ENCODE data around the gene KDM4C. TPM values are rescaled to one million over a fixed set of nuclear protein-coding genes. Genes with fewer than 3 reads are reported as not detected.

KDM4C gene
- total and polyA plus RNA-seq, 2 of the 13 experiments (the other 11 are each of a cell fraction or from before 2014, with no cell fraction given), result 19.4 to 23.6 TPM

GRCh38 chr9:6757132-6757455 is 679 bp upstream of the KDM4C start (continued):
- TF ChIP-seq CBX5 (CRISPR knock-in tag; IDR thresholded peaks at IDR 0.05; ENCODE audit: borderline replicate concordance) (0 out of 2 replicates have a peak, but pooled peaks have one; percentile 11), SOX13 (IDR thresholded peaks at IDR 0.05) (no peak), SOX13 (CRISPR knock-in tag; conservative IDR thresholded peaks at IDR 0.05 in 1 of 2, IDR thresholded peaks at IDR 0.05 in 1 of 2) (no peak), ZNF33B (CRISPR knock-in tag; IDR thresholded peaks at IDR 0.05) (no peak), ZBTB25 (CRISPR knock-in tag; IDR thresholded peaks at IDR 0.05) (no peak), ZKSCAN1 (IDR thresholded peaks at IDR 0.05; ENCODE audit: low read length) (0 out of 2 replicates have a peak, but pooled peaks have one; percentile 1), ZC3H13 (CRISPR knock-in tag; IDR thresholded peaks at IDR 0.05) (0 out of 2 replicates have a peak, but pooled peaks have one; percentile 84), HES4 (CRISPR knock-in tag; IDR thresholded peaks at IDR 0.05; ENCODE audit: borderline replicate concordance) (no peak), ZBTB1 (CRISPR knock-in tag; IDR thresholded peaks at IDR 0.05; ENCODE audit: borderline replicate concordance) (no peak), SMARCE1 (IDR thresholded peaks at IDR 0.05; ENCODE audit: borderline replicate concordance) (no peak), ARID5B (CRISPR knock-in tag; IDR thresholded peaks at IDR 0.05) (no peak), ELF3 (CRISPR knock-in tag; IDR thresholded peaks at IDR 0.05) (no peak), ZC3H4 (CRISPR knock-in tag; IDR thresholded peaks at IDR 0.05; ENCODE audit: borderline replicate concordance) (0 out of 2 replicates have a peak, but pooled peaks have one; percentile 36), ZNF441 (CRISPR knock-in tag; IDR thresholded peaks at IDR 0.05; ENCODE audit: borderline replicate concordance) (no peak), NRL (CRISPR knock-in tag; IDR thresholded peaks at IDR 0.05; ENCODE audit: borderline replicate concordance) (no peak), FOSL2 (CRISPR knock-in tag; IDR thresholded peaks at IDR 0.05) (peak; percentile 61), FOXK2 (IDR thresholded peaks at IDR 0.05) (peak; percentile 59; the same call in 1 of the 2 replicates), FOXP1 (IDR thresholded peaks at IDR 0.05) (no peak), FOXP1 (CRISPR knock-in tag; IDR thresholded peaks at IDR 0.05) (no peak), GLI4 (CRISPR knock-in tag; IDR thresholded peaks at IDR 0.05; ENCODE audit: borderline replicate concordance) (no peak), PCBP1 (IDR thresholded peaks at IDR 0.05; ENCODE audit: borderline replicate concordance, low read depth, low read length) (0 out of 2 replicates have a peak, but pooled peaks have one; percentile 23), SKIL (CRISPR knock-in tag; IDR thresholded peaks at IDR 0.05; ENCODE audit: borderline replicate concordance) (0 out of 2 replicates have a peak, but pooled peaks have one; percentile 4), ZNF605 (CRISPR knock-in tag; IDR thresholded peaks at IDR 0.05) (no peak), ZNF670 (CRISPR knock-in tag; IDR thresholded peaks at IDR 0.05; ENCODE audit: borderline replicate concordance) (0 out of 2 replicates have a peak, but pooled peaks have one; percentile 28), SAFB2 (CRISPR knock-in tag; IDR thresholded peaks at IDR 0.05; ENCODE audit: borderline replicate concordance, low read depth) (no peak), SP140L (CRISPR knock-in tag; IDR thresholded peaks at IDR 0.05; ENCODE audit: borderline replicate concordance) (0 out of 2 replicates have a peak, but pooled peaks have one; percentile 1)
